Measurements from ENCODE around the gene USP22. TPM values are rescaled to one million over a fixed set of nuclear protein-coding genes. Genes with fewer than 3 reads are reported as not detected.

USP22 gene
- total and polyA plus RNA-seq, 2 of the 8 experiments (the other 6 are each of a cell fraction or from before 2014, with no cell fraction given) = 221 to 316 TPM

GRCh38 chr17:21043296-21044232 lies 753 bp upstream of the USP22 start:
- Histone ChIP-seq H3K27me3 (replicated peaks in 1 of 4; ENCODE audit: control insufficient read depth in 3 of 4, extremely low read depth in 1 of 4, insufficient read depth in 3 of 4, low read length in 3 of 4) (no peaks in the 10 kb centered on the region), H3K4me3 (ENCODE audit: extremely low read depth in 1 of 4, insufficient read depth in 2 of 4, low read depth in 3 of 4, low read length in 4 of 4) (peak overlapping the region; percentile 60 to 67 (median 62)), H3K9ac (replicated peaks in 1 of 4; ENCODE audit: extremely low read depth in 1 of 4, low read depth in 3 of 4, low read length in 3 of 4) (peak overlapping the region; percentile 74 to 89 (median 86)), H2BK20ac (ENCODE audit: low read length) (no peak overlapping the region), H4K20me1 (replicated peaks in 1 of 2; ENCODE audit: control insufficient read depth in 1 of 2, insufficient read depth in 2 of 2, low read length in 2 of 2) (peaks cover 10% of the 10 kb centered on the region in 2 experiments), H4K8ac (ENCODE audit: extremely low read depth, insufficient read depth, low read length) (peak overlapping the region; percentile 99; the same call in 1 of the 2 replicates), H3K4me1 (replicated peaks in 1 of 4; ENCODE audit: control insufficient read depth in 3 of 4, insufficient read depth in 4 of 4, low read length in 3 of 4) (peaks cover 0 to 11% (median 0%) of the 10 kb centered on the region in 4 experiments; a peak in 5 of 7 replicates), H2BK5ac (ENCODE audit: low read depth, low read length) (peak overlapping the region; percentile 79), H3K18ac (ENCODE audit: extremely low read depth, low read length) (peak overlapping the region; percentile 78), H3K23me2 (ENCODE audit: low read depth, low read length) (peaks cover 5% of the 10 kb centered on the region), H3K56ac (replicated peaks; ENCODE audit: insufficient read length, low read depth, low read length) (peak overlapping the region; percentile 77), H3K27ac (ENCODE audit: low read depth, low read length) (peak overlapping the region; percentile 91), H4K91ac (replicated peaks; ENCODE audit: insufficient read length, low read length) (peak overlapping the region; percentile 91), H2BK15ac (ENCODE audit: low read length) (peak overlapping the region; percentile 90; the same call in 1 of the 2 replicates), H3K4ac (replicated peaks; ENCODE audit: insufficient read length, low read depth, low read length) (peak overlapping the region; percentile 63), H3K4me2 (ENCODE audit: insufficient read depth in 1 of 2, low read depth in 2 of 2, low read length in 2 of 2) (peak overlapping the region; percentile 89 to 91), H3K14ac (ENCODE audit: insufficient read length) (no peak overlapping the region), H2BK120ac (replicated peaks; ENCODE audit: low read depth, low read length) (peak overlapping the region; percentile 18), H3K36me3 (ENCODE audit: control insufficient read depth in 2 of 4, insufficient read depth in 4 of 4, low read length in 3 of 4) (peaks cover 0 to 2% (median 0%) of the 10 kb centered on the region in 4 experiments; a peak in 1 of 8 replicates), H3K79me2 (ENCODE audit: control insufficient read depth in 1 of 2, insufficient read depth in 2 of 2, low read length in 2 of 2) (peaks cover 34 to 36% of the 10 kb centered on the region in 2 experiments), H3K9me3 (ENCODE audit: insufficient read depth in 2 of 2, low read depth in 1 of 2, low read length in 1 of 2) (no peaks in the 10 kb centered on the region), H4K5ac (ENCODE audit: insufficient read length, low read depth, low read length) (peak overlapping the region; percentile 81), H3K79me1 (ENCODE audit: low read depth, low read length) (no peaks in the 10 kb centered on the region), H3K23ac (ENCODE audit: insufficient read length) (no peak overlapping the region), H2AK5ac (ENCODE audit: low read depth, low read length) (peak overlapping the region; percentile 31; the same call in 1 of the 2 replicates), H2BK12ac (ENCODE audit: low read depth, low read length) (peak overlapping the region; percentile 90; the same call in 1 of the 2 replicates), H2AFZ (ENCODE audit: low read length) (peak overlapping the region; percentile 47)
- 4% methylated on average over 44 of the region's 50 CpGs; no CpG with 5 or more reads in 1 of the 2 experiments for WGBS, 2 experiments (ENCODE audit: extremely low coverage in 1 of 2, insufficient coverage in 1 of 2, insufficient read length in 1 of 2, insufficient replicate concordance in 2 of 2, low coverage in 1 of 2, low lambda C conversion rate in 2 of 2, missing lambda C conversion rate in 1 of 2)
- CTCF ChIA-PET (ENCODE audit: partially characterized antibody) = interaction anchor here (0.7 to 3.2 kb wide), 20 partner anchors 9 to 246 kb away, joined by 3 to 13 read pairs (median 4); no protein-coding TSS in a partner anchor
- POLR2A ChIA-PET (ENCODE audit: partially characterized antibody) = interaction anchor here (0.6 to 3.9 kb wide), 32 partner anchors 8 to 232 kb away, joined by 3 to 38 read pairs (median 6); partner anchors contain the start of genes DHRS7B and NATD1
- FAIRE-seq = peak; percentile 52
- DNase-seq (ENCODE audit: low read depth in 1 of 2, low spot score in 2 of 2) = peak; percentile 92 to 94
- no peak for TF ChIP-seq KDM5A (IDR thresholded peaks at IDR 0.05; ENCODE audit: low read length)
- peak; percentile 72 to 89 for TF ChIP-seq POLR2A (IDR thresholded peaks at IDR 0.05; ENCODE audit: control extremely low read depth in 1 of 2, low read depth in 2 of 2, low read length in 2 of 2)
- peak; percentile 70 for TF ChIP-seq ASH2L (IDR thresholded peaks at IDR 0.05; ENCODE audit: low read length)
- no peak for TF ChIP-seq TCF12 (IDR thresholded peaks at IDR 0.05; ENCODE audit: low read depth, low read length)
- TF ChIP-seq EGR1 (IDR thresholded peaks at IDR 0.05; ENCODE audit: borderline replicate concordance, low read depth, low read length) = peak; percentile 90; the same call in 1 of the 2 replicates
- TF ChIP-seq NRF1 (IDR thresholded peaks at IDR 0.05; ENCODE audit: low read depth, low read length) = 0 out of 2 replicates have a peak, but pooled peaks have one; percentile 2
- peak; percentile 74 for TF ChIP-seq POLR2AphosphoS5 (IDR thresholded peaks at IDR 0.05; ENCODE audit: low read depth, low read length)
- TF ChIP-seq NANOG (IDR thresholded peaks at IDR 0.05; ENCODE audit: insufficient read depth, low read depth, low read length, poor library complexity, severe bottlenecking) = peak; percentile 64

Data from H1 (cell line).